ENCODE measurements around the gene NEB. TPM values are rescaled to one million over a fixed set of nuclear protein-coding genes. Genes with fewer than 3 reads are reported as not detected.

The NEB gene
- total and polyA plus RNA-seq, 2 of the 4 experiments (the other 2 are of a cell fraction), result under 0.01 TPM; not detected in 1

DNA sequence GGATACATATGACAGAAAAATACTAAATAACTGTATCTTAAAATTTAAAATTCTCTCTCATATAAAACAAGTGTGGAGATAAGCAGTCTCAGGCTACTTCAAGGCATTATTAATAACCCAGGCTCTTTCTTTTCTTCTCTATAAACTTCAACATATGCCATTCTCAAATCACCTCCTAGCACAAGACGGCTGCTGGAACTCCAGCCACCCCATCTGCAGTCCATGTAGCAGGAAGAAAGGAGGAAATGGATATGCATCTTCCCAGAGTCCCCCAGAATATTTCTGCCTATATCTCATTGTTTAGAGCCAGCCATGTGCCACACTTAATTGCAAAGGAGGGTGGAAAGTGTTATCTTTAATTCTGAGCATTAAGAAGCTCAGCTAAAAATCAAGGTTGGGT is 35.3 kb upstream of the NEB start:
- Histone ChIP-seq H2BK20ac (ENCODE audit: low read depth, low read length) (no peak overlapping the region), H3K14ac (replicated peaks; ENCODE audit: low read depth, low read length) (no peak overlapping the region), H3K27me3 (ENCODE audit: control insufficient read depth, insufficient read depth, low read length) (no peaks in the 10 kb centered on the region), H4K20me1 (ENCODE audit: insufficient read depth, low read length) (no peaks in the 10 kb centered on the region), H4K91ac (ENCODE audit: insufficient read depth, low read depth, low read length) (no peak overlapping the region), H3K36me3 (ENCODE audit: control insufficient read depth, insufficient read depth, low read length) (no peaks in the 10 kb centered on the region), H3K23ac (ENCODE audit: low read depth, low read length) (no peak overlapping the region), H3K18ac (ENCODE audit: low read depth, low read length) (no peak overlapping the region), H2BK5ac (ENCODE audit: low read depth, low read length, poor library complexity, severe bottlenecking) (no peak overlapping the region), H2AFZ (replicated peaks; ENCODE audit: low read length, poor library complexity) (no peak overlapping the region), H3K4me2 (ENCODE audit: low read depth, low read length) (no peak overlapping the region), H3K4ac (ENCODE audit: low read depth, low read length) (no peak overlapping the region), H3K79me1 (ENCODE audit: low read depth in 1 of 2, low read length in 2 of 2) (no peaks in the 10 kb centered on the region), H2BK15ac (ENCODE audit: low read depth, low read length) (no peak overlapping the region), H4K5ac (ENCODE audit: low read depth, low read length) (no peak overlapping the region), H2BK120ac (ENCODE audit: low read depth, low read length) (no peak overlapping the region), H3K4me3 (ENCODE audit: insufficient read depth, low read depth, low read length) (no peak overlapping the region), H3K27ac (ENCODE audit: insufficient read depth, low read length) (no peak overlapping the region), H3K9me1 (ENCODE audit: insufficient read depth, low read length) (peaks cover 7% of the 10 kb centered on the region), H4K8ac (ENCODE audit: low read depth in 2 of 2, low read length in 2 of 2) (no peak overlapping the region), H3K56ac (ENCODE audit: extremely low read depth, insufficient read depth, low read length) (no peak overlapping the region), H3K4me1 (ENCODE audit: control insufficient read depth, insufficient read depth, low read length) (peaks cover 4% of the 10 kb centered on the region), H3K9me3 (ENCODE audit: control insufficient read depth, insufficient read depth, low read length) (no peaks in the 10 kb centered on the region), H2AK9ac (replicated peaks; ENCODE audit: low read depth, low read length, poor library complexity) (no peak overlapping the region), H3K9ac (ENCODE audit: low read depth, low read length) (no peak overlapping the region), H2AK5ac (ENCODE audit: low read depth, low read length) (no peak overlapping the region)
- no CpG with 5 or more reads among the region's 1 CpG for WGBS, 2 experiments (ENCODE audit: extremely low coverage in 2 of 2, insufficient read length in 1 of 2)
- dilution Hi-C loops (cut with HindIII; ENCODE audit: low sequenced_read_pairs, unreplicated experiment), result no loop called here
- in situ Hi-C loops (cut with MboI; ENCODE audit: low sequenced_read_pairs), result no loop called here
- DNase-seq, result no peak
- no peak for ATAC-seq (ENCODE audit: low read depth)
- CTCF ChIA-PET, result no interaction called here
- intact Hi-C loops (cut with micrococcal nuclease), result loop anchor here (5.0 kb wide), 2 partner anchors 58 to 1523 kb away; partner anchors contain the start of gene ARL5A
- TF ChIP-seq FOS (IDR thresholded peaks at IDR 0.05; ENCODE audit: low read depth, low read length) (no peak), NFE2L2 (IDR thresholded peaks at IDR 0.05; ENCODE audit: low read depth, low read length) (no peak)
- POLR2A ChIA-PET (ENCODE audit: unreplicated experiment), result no interaction called here
- no TSS peak for BruUV-seq (replicated peaks)

Measured in IMR-90 (cell line).